ENCODE measurements around the gene SPATS2L.

- no peak for TF ChIP-seq ZBTB7A (IDR thresholded peaks at IDR 0.05; ENCODE audit: low read depth)
- no peak for TF ChIP-seq EP300 (IDR thresholded peaks at IDR 0.05; ENCODE audit: borderline replicate concordance)
These were observed 58.7 kb downstream of the SPATS2L start for GRCh38 chr2:200365209-200365608.

All from Ishikawa (cell line).